Hematopoietic multipotent progenitor cell treated with erythropoietin and hydrocortisone succinate and interleukin-3 and kit ligand, for 8 days (in vitro differentiated cells): ENCODE measurements around the gene PPP2R5A.
"Not testable (repeated sequence)": the region's sequence is repeated elsewhere in the genome, so short reads cannot be mapped to it uniquely, and the experiment has no call there.

Experiments used
- DNase-seq: peaks from one replicate; pipeline ENCODE4 v3.0.0-alpha.2; 2015

The PPP2R5A gene

DNA sequence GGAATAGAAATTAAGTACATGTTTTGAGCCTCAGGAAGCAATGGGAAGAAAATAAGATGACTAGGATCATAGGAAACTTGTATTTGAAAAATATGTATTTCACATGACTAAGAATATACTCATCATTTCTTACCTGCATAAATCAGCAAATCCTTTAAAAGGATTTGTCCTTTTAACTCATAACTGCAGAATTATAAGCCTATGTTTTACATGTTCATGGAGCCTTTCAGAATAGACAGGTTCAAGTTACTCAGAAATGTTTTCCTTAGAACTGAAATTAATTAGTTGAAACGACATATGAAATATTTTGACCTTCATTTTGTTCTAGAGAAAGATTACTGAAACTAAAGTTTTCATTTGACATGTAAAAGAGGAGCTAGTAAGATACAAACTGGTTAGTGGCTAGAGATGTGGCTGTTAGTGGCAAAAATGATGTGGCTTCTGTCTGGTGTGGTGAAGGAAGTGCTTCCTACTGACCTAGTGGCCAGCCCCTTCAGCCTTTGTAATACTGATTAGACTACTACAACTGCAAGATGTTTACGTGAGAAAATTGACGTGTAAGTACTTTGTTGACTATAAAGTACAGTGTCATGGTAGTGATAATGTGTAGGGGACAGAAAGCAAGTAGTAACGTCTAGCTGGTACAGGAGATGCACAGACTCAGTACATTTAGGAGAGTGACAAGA lies 74.7 kb downstream of the PPP2R5A start:
- DNase-seq, result no peak

- DNase-seq, result no peak
Measured at GRCh38 chr1:212364985-212365384, 79.8 kb downstream of the PPP2R5A start.

DNA sequence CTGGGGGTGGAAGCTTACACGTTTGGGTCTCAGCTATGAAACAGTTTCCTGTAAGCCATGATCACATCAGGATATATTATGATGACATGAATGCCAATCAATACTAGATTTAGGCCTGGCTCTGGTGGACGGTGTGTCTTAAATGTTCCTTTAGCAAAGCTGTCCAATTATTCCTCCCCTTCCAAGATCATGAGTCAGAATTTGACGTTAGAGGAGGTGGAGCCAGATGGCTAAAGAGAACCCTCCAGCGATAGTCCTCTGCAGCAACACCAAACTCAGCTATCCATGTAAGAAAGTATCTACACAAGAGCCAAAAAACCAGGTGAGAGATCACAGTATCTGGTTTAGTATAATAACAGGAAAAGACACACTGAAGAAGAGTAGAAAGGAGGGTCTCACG lies 81.7 kb downstream of the PPP2R5A start:
- DNase-seq, result no peak

- DNase-seq, result no peak
Measured at GRCh38 chr1:212367474-212368072, 82.4 kb downstream of the PPP2R5A start.

DNA sequence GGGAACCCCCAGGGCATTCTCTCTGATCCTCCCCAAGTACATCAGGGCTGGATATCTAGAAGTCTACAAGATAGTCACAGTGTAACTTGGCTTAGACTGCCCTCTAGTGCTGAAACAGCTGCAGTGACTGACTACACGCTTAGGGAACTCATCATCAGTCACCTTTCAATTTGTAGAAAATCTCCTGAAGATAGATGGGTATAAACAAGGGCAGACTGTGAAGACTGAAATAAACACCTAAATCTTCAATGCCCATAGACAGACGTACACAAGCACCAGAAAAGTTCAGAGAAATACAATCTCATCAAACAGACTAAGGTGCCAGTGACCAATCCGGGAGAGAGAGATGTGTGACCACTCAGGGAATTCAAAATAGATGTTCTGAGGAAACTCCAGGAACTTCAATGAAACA lies 82.9 kb downstream of the PPP2R5A start:
- DNase-seq, result peak; percentile 85

DNA sequence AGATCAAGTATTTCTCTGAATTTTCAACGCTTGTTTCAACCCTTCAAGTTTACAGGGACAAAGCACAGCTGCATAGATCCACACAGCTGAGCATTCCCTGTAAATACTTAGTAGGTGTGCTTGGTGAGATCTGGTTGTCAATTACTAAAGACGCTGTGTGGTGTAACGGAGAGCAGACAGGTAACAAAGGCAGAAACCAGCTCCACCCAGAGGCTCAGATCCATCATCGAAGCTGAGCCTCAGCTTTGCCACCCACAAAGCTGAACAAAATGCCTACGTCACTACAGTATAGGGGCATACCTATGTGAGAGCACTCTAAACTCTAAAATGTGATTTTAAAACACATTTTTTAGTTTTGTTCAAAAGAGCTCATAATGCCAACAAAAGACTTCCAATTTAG lies 90.8 kb downstream of the PPP2R5A start:
- no peak for DNase-seq

DNA sequence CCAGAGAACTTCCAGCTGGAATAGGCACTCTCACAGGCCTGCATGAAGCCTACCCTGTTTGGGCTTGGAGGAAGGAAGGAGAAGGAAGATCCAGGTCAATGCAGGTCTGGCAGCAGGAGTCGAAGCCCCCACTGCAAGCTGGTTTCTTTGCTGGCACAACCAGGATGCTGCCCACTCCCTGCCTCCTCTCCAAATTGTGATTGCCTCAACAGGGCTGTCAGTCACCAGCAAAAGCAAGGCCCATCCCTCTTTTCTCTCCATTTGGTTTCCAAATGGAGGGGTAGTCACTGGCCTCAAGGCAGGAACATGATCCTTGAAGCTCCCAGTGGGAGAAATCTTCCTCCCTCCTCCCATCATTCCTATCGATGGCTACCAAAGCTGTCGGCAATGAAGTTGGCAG lies 92.4 kb downstream of the PPP2R5A start:
- no peak for DNase-seq

DNA sequence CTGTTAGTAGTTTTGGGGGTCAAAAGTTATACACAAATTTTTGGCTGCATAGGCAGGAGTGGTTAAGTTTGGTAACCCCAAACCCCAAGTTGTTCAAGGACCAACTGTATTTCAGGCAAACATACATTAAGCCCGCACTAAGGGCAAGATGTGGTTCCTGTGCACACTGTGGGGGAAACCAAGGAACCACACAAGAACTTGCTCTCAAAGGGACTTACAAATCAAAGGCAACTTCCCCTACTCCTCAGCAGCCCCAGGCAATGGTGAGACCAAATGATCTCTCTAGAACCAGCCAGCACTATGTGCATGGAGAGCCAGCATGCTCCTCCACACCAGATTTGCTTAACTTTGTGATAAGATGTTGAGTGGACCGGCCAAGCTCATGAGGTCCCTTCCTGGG lies 94.2 kb downstream of the PPP2R5A start:
- DNase-seq, result no peak

GRCh38 chr1:212381397-212382035 lies 96.3 kb downstream of the PPP2R5A start:
- no peak for DNase-seq

DNA sequence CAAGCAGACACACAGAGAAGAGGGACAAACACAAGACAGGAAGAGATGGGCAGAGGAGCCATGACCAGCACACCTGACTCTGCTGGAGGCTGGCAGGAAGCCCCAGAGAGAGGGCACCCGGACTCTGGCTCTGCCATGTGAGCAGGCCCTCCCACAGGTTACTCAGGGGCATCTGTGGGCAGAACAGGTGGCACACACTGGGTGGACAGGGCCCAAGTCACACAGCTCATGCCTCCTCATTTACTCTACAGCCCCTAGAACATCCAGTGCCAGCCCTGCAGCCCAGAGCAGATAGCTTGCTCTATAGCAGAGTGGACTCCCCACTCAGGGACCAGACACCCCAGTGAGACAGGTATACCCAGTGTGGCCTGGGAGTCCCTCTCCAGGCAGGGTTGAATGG lies 100.8 kb downstream of the PPP2R5A start:
- DNase-seq, result no peak

- no peak for DNase-seq
Measured at GRCh38 chr1:212388985-212389716, 103.9 kb downstream of the PPP2R5A start.

DNA sequence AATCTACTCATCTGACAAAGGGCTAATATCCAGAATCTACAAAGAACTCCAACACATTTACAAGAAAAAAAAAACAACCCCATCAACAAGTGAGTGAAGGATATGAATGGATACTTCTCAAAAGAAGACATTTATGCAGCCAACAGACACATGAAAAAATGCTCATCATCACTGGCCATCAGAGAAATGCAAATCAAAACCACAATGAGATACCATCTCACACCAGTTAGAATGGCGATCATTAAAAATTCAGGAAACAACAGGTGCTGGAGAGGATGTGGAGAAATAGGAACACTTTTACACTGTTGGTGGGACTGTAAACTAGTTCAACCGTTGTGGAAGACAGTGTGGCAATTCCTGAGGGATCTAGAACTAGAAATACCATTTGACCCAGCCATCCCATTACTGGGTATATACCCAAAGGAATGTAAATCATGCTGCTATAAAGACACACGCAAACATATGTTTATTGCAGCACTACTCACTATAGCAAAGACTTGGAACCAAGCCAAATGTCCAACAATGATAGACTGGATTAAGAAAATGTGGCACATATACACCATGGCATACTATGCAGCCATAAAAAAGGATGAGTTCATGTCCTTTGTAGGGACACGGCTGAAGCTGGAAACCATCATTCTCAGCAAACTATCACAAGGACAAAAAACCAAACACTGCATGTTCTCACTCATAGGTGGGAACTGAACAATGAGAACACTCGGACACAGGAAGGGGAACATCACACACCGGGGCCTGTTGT lies 110.6 kb downstream of the PPP2R5A start:
- DNase-seq, result not testable (repeated sequence)

GRCh38 chr1:212396638-212397037 lies 111.4 kb downstream of the PPP2R5A start:
- no peak for DNase-seq

GRCh38 chr1:212397171-212397570 lies 112.0 kb downstream of the PPP2R5A start:
- DNase-seq, result no peak

- DNase-seq, result no peak
Measured at GRCh38 chr1:212401042-212401441, 115.8 kb downstream of the PPP2R5A start.

GRCh38 chr1:212401838-212402582 lies 116.8 kb downstream of the PPP2R5A start:
- no peak for DNase-seq

DNA sequence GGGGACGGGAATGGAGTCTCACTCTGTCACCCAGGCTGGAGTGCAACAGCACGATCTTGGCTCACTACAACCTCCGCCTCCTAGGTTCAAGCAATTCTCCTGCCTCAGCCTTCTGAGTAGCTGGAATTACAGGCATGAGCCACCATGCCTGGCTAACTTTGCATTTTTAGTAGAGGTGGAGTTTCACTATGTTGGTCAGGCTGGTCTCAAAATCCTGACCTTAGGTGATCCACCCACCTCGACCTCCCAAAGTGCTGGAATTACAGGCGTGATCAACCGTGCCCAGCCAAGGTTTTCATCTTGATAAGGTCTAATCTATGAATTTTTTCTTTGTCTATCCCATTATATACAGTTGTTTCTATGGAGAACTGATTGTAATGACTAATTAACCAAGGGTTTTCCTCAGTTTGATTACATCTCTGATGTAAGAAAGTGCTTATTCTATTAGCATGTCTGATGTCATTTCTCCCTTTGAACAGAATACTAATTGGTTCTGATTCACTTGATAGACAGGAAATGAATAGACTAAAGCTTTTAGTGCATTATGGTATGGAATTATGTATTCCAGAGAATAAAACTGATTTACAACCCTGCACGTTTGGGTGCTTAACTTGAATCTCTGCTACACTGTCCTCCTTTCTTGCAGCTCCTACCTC lies 117.6 kb downstream of the PPP2R5A start:
- no peak for DNase-seq

DNA sequence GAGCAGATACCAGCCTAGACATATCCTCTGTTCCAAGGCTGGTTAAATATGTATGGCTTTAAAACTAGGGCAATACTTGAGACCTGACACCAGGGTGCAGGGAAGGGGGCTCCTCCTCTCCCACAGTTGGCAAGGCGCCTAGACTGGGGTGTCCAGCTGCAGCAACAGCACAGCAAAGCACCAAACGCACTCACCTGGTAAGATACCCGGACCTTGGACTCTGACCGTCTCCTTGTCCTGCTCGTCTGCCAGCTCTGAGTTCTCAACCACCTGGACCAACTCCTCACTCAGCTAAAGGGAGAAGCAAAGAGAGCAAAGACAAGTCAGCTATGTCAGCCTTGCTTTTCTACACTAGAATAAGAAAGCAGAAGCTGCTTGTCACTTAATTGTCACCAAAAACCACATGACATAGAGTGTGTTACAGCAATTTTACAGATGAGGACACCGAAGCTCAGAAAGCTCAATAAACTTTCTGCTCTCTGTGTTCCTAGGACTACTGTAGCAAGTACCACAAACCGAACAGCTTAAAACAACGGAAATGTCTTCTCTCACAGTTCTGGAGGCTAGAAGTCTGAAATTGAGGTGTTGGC lies 125.1 kb downstream of the PPP2R5A start:
- DNase-seq, result no peak
